GM13976 (cell line): ENCODE results near the gene SPINDOC.

ENCODE experiments used
- DNase-seq: peaks from one replicate; pipeline ENCODE4 v3.0.0; 2012; ENCODE audit warnings: low spot score
- in situ Hi-C: fragments of 300-500 bp; cut with MboI; formaldehyde crosslinking; loops from one replicate; pipeline ENCODE4 v1.12.0; 2022; ENCODE audit warnings: low sequenced_read_pairs, mixed read lengths, inconsistent platforms; ENCODE audit not compliant: unreplicated experiment
- TF ChIP-seq, protein P1 (sequence below): IDR thresholded peaks from 2 replicates; pipeline ENCODE4 v1.5.1; 2012; ENCODE audit warnings: borderline replicate concordance, mild to moderate bottlenecking; ENCODE audit not compliant: insufficient read depth; ENCODE audit errors: extremely low read depth, missing control alignments, control extremely low read depth

The SPINDOC gene

GRCh38 chr11:63870351-63871140 is 57.3 kb downstream of the SPINDOC start:
- in situ Hi-C loops, result no loop called here
- TF ChIP-seq, protein P1, sequence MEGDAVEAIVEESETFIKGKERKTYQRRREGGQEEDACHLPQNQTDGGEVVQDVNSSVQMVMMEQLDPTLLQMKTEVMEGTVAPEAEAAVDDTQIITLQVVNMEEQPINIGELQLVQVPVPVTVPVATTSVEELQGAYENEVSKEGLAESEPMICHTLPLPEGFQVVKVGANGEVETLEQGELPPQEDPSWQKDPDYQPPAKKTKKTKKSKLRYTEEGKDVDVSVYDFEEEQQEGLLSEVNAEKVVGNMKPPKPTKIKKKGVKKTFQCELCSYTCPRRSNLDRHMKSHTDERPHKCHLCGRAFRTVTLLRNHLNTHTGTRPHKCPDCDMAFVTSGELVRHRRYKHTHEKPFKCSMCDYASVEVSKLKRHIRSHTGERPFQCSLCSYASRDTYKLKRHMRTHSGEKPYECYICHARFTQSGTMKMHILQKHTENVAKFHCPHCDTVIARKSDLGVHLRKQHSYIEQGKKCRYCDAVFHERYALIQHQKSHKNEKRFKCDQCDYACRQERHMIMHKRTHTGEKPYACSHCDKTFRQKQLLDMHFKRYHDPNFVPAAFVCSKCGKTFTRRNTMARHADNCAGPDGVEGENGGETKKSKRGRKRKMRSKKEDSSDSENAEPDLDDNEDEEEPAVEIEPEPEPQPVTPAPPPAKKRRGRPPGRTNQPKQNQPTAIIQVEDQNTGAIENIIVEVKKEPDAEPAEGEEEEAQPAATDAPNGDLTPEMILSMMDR, result no peak
- no peak for DNase-seq

DNA sequence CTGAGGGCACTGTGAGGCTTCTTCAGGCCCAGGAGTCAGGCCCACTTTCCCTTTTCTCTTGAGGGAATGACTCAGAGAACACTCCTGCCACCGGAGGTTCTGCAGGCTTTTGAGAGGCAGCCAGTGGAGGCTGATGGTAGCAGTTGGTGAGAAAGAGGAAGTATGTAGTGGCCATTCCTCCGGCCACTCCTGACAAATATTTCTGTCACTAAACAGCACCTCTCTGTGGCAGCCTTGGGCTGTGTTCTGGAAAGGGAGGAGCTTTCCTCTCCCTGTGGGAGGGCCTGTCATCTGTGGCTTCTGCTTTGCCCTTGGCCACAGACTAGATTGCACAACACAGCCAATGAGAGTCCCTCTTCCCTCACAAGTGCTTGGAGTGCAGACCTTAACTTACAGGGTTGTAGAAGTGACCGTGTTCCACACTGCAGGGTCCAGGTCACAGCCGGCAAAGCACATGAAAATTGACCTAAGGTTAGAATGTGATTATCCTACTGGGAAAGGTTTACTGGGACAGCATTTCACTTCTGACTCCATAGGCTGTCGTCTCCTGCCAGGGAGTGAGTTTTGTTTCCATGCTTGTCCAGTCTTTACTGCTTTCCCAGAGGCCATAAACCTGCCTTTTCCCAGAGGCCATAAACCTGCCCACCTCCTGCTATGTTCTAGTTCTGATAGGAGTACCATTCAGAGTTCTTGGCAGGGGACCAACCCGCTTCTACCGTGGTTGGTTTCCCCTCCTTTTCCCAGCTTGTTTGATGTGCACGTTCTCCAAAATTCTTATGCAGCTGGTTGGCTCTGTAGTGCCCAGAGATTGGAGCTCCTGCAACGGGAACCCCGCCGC is 58.9 kb downstream of the SPINDOC start:
- peak; percentile 85 for DNase-seq
- in situ Hi-C loops, result no loop called here
- TF ChIP-seq, protein P1, result peak; percentile 68

DNA sequence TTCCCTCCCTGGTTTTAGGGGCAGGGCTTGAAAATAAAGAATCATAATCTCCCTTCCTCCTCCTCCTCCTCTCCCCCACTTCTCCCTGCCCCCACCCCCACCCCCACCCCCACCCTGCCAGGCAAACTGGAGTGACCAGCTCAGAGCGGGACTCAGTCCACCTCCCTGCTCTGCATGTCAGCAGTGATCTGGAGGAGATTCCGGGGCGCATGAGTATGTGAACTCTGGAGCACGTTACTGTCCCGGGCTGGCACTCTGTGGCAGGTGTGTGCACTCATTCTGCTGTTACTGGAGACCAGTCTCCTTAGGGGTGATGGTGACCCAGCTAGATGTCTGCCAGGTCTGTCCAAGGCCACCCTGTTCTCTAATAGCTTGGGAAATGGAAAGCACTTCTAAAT is 59.5 kb downstream of the SPINDOC start:
- DNase-seq, result no peak
- in situ Hi-C loops, result no loop called here
- TF ChIP-seq, protein P1, result no peak

GRCh38 chr11:63873311-63873710 is 60.1 kb downstream of the SPINDOC start:
- TF ChIP-seq, protein P1, result no peak
- in situ Hi-C loops, result no loop called here
- DNase-seq, result no peak

GRCh38 chr11:63874511-63874910 is 61.3 kb downstream of the SPINDOC start:
- in situ Hi-C loops, result no loop called here
- DNase-seq, result no peak
- TF ChIP-seq, protein P1, result no peak

DNA sequence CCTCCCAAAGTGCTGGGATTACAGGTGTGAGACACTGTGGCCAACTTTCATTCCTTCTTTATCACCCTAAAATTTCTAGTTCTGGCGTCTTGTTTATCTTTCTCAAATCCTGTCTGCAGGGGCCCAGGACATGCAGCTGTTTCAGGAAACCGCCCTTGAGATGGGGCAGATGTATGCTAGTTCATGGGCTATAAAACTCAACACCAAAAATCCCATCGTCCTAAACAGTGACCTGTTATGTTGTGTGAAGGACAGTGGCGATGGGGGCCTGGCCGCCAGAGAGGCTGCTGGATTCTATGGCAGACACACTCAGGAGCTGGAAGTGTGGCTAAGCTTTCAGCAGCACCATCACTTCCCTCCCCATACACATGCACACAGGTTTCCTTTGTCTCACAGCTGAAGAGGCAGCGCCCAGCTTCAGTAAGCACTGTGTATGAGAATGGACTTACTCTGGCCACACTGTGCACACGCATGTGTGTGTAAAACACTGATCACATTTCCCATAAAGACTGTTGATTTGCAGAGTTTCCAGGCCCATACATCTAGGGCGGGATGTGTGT is 62.3 kb downstream of the SPINDOC start:
- TF ChIP-seq, protein P1, result no peak
- in situ Hi-C loops, result no loop called here
- no peak for DNase-seq
